GM19043 (cell line): ENCODE results near the gene MYH9.
"Not testable (repeated sequence)": the region's sequence is repeated elsewhere in the genome, so short reads cannot be mapped to it uniquely, and the experiment has no call there.

Experiments used
- ATAC-seq: cut with Tn5 transposase; IDR thresholded peaks from one replicate; pipeline ENCODE4 v1.9.1; 2021; ENCODE audit warnings: low read depth; ENCODE audit not compliant: unreplicated experiment

MYH9 gene

GRCh38 chr22:36282328-36282831 is 105.4 kb downstream of the MYH9 start:
- ATAC-seq = no peak

- ATAC-seq = no peak
These were observed 105.9 kb downstream of the MYH9 start for GRCh38 chr22:36281781-36282327.

GRCh38 chr22:36280379-36280778 is 107.4 kb downstream of the MYH9 start:
- ATAC-seq = no peak

GRCh38 chr22:36279219-36279666 is 108.5 kb downstream of the MYH9 start:
- ATAC-seq = no peak

- ATAC-seq = no peak
These were observed 110.1 kb downstream of the MYH9 start for GRCh38 chr22:36277482-36278291.

GRCh38 chr22:36274531-36274930 is 113.2 kb downstream of the MYH9 start:
- ATAC-seq = no peak

- ATAC-seq = not testable (repeated sequence)
These were observed 115.8 kb downstream of the MYH9 start for GRCh38 chr22:36271951-36272350.

GRCh38 chr22:36271231-36271630 is 116.5 kb downstream of the MYH9 start:
- not testable (repeated sequence) for ATAC-seq

- ATAC-seq = no peak
These were observed 119.8 kb downstream of the MYH9 start for GRCh38 chr22:36267896-36268485.

GRCh38 chr22:36267058-36267457 is 120.7 kb downstream of the MYH9 start:
- no peak for ATAC-seq

- ATAC-seq = not testable (repeated sequence)
These were observed 123.7 kb downstream of the MYH9 start for GRCh38 chr22:36263886-36264664.

GRCh38 chr22:36263216-36263673 is 124.5 kb downstream of the MYH9 start:
- not testable (repeated sequence) for ATAC-seq

GRCh38 chr22:36262307-36262706 is 125.5 kb downstream of the MYH9 start:
- ATAC-seq = not testable (repeated sequence)

GRCh38 chr22:36261675-36262074 is 126.1 kb downstream of the MYH9 start:
- ATAC-seq = not testable (repeated sequence)

- ATAC-seq = no peak
These were observed 128.0 kb downstream of the MYH9 start for GRCh38 chr22:36259615-36260300.

GRCh38 chr22:36258701-36259614 is 128.8 kb downstream of the MYH9 start:
- ATAC-seq = no peak

- no peak for ATAC-seq
These were observed 129.7 kb downstream of the MYH9 start for GRCh38 chr22:36257948-36258670.

GRCh38 chr22:36257308-36257707 is 130.5 kb downstream of the MYH9 start:
- no peak for ATAC-seq
